ENCODE results near the gene EPPIN.

The EPPIN gene

DNA sequence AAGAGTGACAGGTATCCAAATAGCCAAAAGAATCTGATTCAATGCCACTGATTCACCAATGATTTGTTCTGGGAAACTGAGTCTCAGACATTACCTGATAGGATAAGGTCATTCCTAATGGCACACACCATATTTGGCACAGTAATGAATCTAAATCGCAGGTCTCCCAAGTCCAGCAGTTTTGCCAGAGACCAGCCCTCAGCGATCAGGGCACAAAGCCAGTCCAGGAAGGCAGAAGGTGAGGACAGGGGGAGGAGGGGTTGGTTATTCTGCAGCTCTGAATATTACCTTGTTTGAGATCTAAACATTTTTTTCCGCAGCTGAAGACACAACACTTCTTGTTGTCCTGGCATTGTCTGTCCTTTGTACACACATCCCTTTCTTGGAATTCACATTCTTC, 1.9 kb downstream of the EPPIN start:
- H3K4me3 Mint-ChIP-seq, result no peak overlapping the region
- no peaks in the 10 kb centered on the region for H3K9me3 Mint-ChIP-seq
- no peaks in the 10 kb centered on the region for H3K4me1 Mint-ChIP-seq
- peaks cover 33% of the 10 kb centered on the region for H3K27me3 Mint-ChIP-seq (ENCODE audit: low read depth)
- H3K36me3 Mint-ChIP-seq (ENCODE audit: low read depth), result no peaks in the 10 kb centered on the region
- no peak overlapping the region for H3K27ac Mint-ChIP-seq
- TF ChIP-seq, protein P1, sequence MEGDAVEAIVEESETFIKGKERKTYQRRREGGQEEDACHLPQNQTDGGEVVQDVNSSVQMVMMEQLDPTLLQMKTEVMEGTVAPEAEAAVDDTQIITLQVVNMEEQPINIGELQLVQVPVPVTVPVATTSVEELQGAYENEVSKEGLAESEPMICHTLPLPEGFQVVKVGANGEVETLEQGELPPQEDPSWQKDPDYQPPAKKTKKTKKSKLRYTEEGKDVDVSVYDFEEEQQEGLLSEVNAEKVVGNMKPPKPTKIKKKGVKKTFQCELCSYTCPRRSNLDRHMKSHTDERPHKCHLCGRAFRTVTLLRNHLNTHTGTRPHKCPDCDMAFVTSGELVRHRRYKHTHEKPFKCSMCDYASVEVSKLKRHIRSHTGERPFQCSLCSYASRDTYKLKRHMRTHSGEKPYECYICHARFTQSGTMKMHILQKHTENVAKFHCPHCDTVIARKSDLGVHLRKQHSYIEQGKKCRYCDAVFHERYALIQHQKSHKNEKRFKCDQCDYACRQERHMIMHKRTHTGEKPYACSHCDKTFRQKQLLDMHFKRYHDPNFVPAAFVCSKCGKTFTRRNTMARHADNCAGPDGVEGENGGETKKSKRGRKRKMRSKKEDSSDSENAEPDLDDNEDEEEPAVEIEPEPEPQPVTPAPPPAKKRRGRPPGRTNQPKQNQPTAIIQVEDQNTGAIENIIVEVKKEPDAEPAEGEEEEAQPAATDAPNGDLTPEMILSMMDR (IDR thresholded peaks at IDR 0.05; ENCODE audit: unreplicated experiment in 3 of 3), result no peak

DNA sequence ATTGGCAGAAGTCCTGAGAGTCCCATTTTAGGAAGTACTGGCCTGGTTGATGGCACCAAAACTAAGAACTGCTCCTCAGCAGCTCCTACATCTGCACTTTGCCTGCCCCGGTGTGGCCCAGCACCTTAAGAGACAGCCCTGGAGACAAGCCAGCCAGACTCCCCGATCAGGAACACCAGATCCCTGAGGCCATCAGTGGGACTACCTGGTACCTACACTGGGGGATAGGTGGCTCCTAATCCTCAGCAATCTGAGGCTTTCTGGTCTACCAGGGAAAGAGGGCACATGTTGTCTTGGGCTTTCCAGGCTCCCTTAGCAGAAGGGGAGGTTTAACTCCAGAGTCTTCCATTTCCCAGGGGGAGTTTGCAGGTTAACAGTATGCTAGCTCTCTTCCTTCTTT, 7.8 kb downstream of the EPPIN start, which contains the start of gene WFDC6:
WFDC6 (minus strand) TSS at position 101 of the 400 bp plus-strand sequence; CDS start at position 26, 75 bp downstream.
- Mint-ChIP-seq H3K27me3 (ENCODE audit: low read depth) (peaks cover 31% of the 10 kb centered on the region), H3K4me1 (no peaks in the 10 kb centered on the region), H3K27ac (no peak within 1 kb of the TSS), H3K36me3 (ENCODE audit: low read depth) (no peaks in the 10 kb centered on the region), H3K9me3 (no peaks in the 10 kb centered on the region), H3K4me3 (no peak within 1 kb of the TSS)
- TF ChIP-seq, protein P1 (IDR thresholded peaks at IDR 0.05; ENCODE audit: unreplicated experiment in 3 of 3), result no peak

DNA sequence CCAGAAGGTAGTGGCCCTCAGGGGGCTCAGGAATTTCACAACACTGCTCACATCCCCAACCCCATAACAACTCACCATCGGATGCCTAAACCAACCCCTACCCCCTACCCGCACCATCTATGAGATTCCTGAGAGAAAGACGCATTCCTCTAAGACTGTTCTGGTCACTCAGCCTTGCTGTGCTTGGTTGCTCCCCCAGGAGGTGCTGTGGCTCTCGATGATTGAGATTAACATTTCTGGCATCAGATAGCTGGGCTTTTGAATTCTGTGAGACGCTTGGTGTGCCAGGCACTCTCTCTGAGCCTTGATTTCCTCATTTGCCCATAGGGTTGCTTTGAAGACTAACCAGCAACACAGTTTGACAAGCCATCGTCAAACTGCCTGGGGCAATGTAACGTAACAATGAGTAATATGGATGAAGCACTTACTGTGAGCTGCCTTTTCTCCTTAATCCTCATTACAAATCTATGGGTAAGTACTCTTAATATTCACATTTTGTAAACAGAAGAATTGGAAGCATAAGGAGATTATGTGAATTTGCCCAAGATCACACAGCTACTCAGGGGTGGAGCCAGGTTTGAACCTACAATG, 8.9 kb downstream of the EPPIN start:
- Mint-ChIP-seq H3K9me3 (no peaks in the 10 kb centered on the region), H3K4me3 (no peak overlapping the region), H3K27me3 (ENCODE audit: low read depth) (peaks cover 24% of the 10 kb centered on the region), H3K4me1 (no peaks in the 10 kb centered on the region), H3K27ac (no peak overlapping the region), H3K36me3 (ENCODE audit: low read depth) (no peaks in the 10 kb centered on the region)
- TF ChIP-seq, protein P1 (IDR thresholded peaks at IDR 0.05; ENCODE audit: unreplicated experiment in 3 of 3), result no peak

DNA sequence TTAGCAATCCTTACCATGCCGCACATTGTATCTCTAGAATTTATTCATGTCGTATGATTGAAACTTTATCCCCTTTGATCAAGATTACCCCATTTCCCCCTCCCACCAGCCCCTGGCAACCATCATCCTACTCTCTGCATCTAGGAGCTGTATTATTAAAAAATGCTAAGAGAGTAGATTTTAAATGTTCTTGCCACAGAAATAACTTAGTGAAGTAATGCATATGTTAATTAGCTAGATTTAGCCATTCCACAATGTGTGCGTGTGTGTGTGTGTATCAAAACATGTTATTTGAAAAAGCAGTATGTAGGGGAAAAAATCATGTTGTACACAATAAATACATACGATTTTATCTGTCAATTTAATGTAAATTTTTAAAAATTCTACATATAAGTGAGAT, 19.9 kb downstream of the EPPIN start:
- H3K27me3 Mint-ChIP-seq (ENCODE audit: low read depth), result peaks cover 36% of the 10 kb centered on the region
- no peak overlapping the region for H3K4me3 Mint-ChIP-seq
- TF ChIP-seq, protein P1 (IDR thresholded peaks at IDR 0.05; ENCODE audit: unreplicated experiment in 3 of 3), result no peak
- no peaks in the 10 kb centered on the region for H3K36me3 Mint-ChIP-seq (ENCODE audit: low read depth)
- H3K4me1 Mint-ChIP-seq, result no peaks in the 10 kb centered on the region
- no peaks in the 10 kb centered on the region for H3K9me3 Mint-ChIP-seq
- H3K27ac Mint-ChIP-seq, result no peak overlapping the region

DNA sequence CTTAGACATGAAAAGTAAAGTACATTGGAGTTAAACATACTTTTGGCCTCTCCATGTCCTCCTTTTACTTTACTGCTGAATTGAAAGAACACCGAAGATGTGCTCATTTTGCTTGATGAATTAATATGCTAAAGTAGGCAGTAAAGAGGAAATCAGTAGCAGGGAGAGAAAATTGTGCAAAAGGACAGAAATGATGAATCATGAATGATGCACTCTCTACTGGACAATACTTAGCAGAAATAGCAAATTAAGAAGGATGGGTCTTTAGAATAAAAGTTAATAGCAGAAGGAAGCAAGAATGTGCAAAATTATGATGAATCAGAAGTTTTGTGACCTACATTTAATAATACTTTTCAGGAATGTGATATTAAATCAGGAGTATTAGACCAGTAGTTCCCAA, 23.4 kb downstream of the EPPIN start:
- Mint-ChIP-seq H3K4me3 (no peak overlapping the region), H3K27ac (no peak overlapping the region), H3K36me3 (ENCODE audit: low read depth) (no peaks in the 10 kb centered on the region), H3K27me3 (ENCODE audit: low read depth) (peaks cover 34% of the 10 kb centered on the region), H3K4me1 (no peaks in the 10 kb centered on the region), H3K9me3 (no peaks in the 10 kb centered on the region)
- TF ChIP-seq, protein P1 (IDR thresholded peaks at IDR 0.05; ENCODE audit: unreplicated experiment in 3 of 3), result no peak

DNA sequence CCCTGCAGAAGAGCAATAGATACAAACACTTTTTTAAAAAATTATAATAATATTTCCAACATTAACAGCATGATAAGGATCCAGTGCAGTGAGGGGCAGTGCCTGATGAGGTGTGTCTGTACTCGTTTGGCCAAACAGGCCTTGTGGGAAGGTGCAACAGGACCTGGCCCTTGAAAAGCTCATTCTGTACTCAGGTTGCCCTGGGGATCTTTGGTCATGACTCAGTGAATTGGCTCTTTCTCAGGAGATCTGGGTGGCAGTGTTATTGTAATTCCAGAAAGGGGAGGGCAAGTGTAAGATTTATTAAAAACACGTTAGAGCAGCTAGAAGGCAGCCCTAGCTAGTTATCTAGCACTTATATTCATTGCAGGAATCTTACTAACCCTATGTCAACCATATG, 28.9 kb downstream of the EPPIN start:
- Mint-ChIP-seq H3K4me3 (no peak overlapping the region), H3K27ac (peak overlapping the region in 1 of 3 experiments; percentile 18)

More for the DNA sequence above, 28.9 kb downstream of the EPPIN start:
- Mint-ChIP-seq H3K9me3 (no peaks in the 10 kb centered on the region), H3K4me1 (no peaks in the 10 kb centered on the region), H3K36me3 (ENCODE audit: low read depth) (no peaks in the 10 kb centered on the region), H3K27me3 (ENCODE audit: low read depth) (peaks cover 30% of the 10 kb centered on the region)
- TF ChIP-seq, protein P1 (IDR thresholded peaks at IDR 0.05; ENCODE audit: unreplicated experiment in 3 of 3), result no peak

Data from nephron (organoid).